NCI-H1930 (cell line): ENCODE measurements around the gene MRPL51.

Source experiments
- DNase-seq, 2 experiments: peaks; one replicate each; lab custom pipeline; 2025; lab: John Stamatoyannopoulos, UW

Gene MRPL51

DNA sequence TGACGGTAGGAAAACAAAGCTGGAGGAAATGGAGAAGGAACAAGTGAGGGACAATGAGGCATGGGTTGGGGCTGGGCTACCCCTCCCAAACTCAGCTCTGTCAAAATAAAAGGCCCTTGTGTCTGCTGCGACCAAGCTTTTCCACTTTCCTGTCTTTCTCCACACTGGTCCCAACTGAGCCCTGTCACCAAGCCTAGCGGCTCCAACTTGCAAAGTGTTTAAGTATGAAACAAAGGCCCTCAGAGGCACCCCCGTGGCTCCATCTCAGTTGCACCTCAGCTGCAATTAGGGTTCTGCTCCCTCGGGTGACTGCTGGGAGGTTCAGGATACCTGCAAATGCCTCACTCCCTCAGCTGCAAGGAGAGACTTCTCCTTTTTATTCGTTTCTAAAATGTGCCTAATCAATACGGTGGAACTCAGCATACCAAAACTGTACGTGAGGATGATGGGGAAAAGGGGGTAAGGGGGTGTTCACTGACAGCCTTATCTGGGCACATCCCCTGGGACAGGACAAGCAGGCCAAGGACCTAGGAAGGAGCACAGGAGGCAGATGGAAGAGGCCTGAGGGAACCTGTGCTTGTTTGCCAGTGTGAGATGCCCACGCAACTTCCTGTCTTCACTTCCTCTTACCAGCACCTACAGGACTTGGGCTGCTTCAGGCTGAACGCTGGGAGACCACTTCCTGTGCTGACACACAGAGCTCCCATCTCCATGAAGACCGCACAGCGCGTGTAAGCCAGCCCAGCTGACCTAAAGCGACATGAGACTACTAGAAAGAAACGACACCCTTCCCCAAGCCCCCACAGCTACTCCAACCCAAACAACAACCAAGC lies 31.4 kb downstream of the MRPL51 start:
- DNase-seq, result no peak

DNA sequence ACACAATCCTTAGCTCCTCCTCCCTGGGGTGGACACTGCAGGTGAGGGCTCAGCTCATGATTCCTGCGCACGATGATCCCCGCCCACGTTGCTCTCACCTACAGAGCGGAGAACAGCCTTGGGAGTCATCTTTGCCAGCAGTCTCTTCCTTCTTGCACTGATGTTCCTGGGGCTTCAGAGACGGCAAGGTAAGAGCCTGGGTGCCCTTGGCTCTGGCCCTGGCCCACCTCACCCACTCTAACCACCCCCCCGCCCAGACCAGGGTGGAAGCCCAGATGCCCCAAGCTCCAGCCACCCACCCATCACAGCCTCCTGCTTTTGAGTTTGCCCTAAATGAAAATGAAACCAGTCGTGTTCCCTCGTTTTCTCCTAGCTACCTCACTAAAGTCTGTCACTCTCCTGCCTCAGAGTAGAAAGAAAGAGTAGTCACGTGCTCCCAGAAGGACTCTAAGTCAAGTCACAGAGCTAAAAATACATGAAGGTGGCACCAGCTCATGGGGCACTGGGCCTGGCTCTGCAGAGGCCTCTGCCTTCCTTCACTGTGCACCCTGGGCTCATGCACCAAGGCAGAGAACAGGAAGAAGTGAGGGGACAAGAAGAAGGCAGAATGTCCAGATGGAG lies 32.2 kb downstream of the MRPL51 start:
- DNase-seq, result no peak

DNA sequence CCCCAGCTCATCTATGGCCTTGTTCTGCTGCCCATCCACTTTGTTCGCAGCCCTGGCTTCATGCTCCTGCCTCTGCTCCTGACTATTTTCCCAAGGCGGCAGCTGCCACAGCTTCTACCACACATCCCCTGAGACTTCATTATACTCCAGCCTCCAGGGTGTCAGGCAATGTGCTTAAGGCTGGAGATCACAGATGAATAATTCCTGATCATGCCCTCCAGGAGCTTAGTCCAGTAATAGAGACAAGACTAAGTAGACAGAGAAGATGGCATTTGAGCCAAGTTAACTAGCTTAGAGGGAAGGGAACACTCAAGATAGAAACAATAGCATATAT lies 34.1 kb downstream of the MRPL51 start:
- DNase-seq, result no peak

DNA sequence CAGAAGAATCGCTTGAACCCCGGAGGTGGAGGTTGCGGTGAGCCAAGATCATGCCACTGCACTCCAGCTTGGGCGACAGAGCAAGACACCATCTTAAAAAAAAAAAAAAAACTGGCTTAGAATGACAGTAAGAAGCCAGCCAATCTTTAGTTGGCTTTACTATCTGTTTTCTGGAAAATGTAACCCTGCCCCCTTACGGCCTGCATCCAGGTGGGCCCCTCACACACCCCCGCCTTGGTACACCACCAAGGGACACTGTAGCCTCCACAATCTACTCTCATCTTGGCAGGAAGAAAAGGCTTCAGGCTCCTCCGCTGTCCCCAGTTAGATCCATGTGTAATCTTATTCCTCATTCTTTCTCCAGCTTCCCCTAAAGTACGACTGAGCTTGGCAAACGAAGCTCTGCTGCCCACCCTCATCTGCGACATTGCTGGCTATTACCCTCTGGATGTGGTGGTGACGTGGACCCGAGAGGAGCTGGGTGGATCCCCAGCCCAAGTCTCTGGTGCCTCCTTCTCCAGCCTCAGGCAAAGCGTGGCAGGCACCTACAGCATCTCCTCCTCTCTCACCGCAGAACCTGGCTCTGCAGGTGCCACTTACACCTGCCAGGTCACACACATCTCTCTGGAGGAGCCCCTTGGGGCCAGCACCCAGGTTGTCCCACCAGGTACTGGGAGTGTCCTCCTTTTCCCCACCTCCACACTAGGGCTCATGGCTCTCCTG lies 34.6 kb downstream of the MRPL51 start:
- DNase-seq, result no peak

DNA sequence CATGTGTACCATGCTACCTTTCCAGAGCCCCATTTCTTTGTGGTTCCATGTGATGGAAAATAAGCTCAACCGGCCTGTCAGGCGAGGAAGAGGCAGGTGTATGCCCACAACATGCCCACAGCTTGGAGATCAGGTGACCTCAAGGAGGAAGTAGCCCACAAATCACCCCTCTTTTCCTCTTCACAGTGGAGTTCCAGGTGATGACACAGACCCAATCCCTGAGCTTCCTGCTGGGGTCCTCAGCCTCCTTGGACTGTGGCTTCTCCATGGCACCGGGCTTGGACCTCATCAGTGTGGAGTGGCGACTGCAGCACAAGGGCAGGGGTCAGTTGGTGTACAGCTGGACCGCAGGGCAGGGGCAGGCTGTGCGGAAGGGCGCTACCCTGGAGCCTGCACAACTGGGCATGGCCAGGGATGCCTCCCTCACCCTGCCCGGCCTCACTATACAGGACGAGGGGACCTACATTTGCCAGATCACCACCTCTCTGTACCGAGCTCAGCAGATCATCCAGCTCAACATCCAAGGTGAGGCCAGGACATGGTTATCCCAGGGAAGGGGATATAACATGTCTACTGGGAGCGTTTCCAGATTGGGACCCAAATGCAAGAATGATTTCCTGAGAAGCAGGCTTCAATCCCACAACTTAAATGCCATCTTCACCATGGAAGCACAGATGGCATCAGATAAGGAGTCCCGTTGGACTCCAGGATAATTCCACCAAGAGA lies 35.7 kb downstream of the MRPL51 start:
- no peak for DNase-seq

DNA sequence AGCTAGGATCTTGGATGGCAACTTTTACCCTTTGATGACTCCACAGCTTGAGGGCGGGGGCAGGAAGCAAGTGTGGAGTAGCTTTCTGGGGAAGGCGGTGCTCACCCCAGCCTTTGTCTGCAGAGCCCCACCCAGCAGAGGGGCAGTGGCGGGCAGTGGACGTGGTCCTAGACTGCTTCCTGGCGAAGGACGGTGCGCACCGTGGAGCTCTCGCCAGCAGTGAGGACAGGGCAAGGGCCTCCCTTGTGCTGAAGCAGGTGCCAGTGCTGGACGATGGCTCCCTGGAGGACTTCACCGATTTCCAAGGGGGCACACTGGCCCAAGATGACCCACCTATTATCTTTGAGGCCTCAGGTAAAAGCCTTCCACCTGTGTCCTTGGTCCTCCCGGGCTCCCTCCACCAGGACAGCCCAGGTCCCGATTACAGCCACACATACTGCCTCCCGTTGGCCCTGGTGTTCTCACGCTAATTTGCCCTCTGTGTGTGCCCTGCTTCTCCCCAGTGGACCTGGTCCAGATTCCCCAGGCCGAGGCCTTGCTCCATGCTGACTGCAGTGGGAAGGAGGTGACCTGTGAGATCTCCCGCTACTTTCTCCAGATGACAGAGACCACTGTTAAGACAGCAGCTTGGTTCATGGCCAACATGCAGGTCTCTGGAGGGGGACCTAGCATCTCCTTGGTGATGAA lies 40.0 kb downstream of the MRPL51 start:
- no peak for DNase-seq

DNA sequence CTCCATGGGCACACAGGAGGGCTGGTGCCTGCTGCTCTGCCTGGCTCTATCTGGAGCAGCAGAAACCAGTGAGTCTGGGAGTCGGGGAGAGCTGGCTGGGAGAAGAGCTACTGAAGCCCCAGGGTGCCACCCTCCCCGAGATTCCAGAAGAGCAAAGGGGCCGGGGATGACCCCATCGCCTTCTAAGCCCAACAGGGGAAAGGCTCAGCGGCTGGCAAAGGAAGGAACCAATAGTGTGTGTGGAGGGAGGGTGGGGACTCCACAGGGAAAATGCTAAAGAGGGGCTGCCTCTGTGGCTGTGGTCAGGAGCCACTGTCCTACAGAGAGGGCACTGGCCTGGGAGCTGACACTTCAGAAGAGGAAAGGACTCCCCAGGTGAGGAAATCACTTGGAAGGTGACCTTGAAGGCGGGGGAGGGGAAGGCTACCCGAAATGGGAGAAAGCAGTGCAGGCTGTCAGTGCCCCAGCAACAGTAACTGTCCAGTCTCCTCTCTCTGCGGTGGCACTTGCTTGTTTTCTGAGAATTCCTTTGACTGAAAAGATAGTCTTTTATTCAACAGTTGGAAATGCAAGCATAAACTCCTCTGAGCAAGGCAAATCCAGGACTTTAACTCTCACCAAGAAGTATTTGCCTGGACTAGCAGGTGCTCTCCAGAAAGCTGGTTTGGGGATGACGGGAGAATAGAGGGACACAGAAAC lies 40.7 kb downstream of the MRPL51 start:
- no peak for DNase-seq

DNA sequence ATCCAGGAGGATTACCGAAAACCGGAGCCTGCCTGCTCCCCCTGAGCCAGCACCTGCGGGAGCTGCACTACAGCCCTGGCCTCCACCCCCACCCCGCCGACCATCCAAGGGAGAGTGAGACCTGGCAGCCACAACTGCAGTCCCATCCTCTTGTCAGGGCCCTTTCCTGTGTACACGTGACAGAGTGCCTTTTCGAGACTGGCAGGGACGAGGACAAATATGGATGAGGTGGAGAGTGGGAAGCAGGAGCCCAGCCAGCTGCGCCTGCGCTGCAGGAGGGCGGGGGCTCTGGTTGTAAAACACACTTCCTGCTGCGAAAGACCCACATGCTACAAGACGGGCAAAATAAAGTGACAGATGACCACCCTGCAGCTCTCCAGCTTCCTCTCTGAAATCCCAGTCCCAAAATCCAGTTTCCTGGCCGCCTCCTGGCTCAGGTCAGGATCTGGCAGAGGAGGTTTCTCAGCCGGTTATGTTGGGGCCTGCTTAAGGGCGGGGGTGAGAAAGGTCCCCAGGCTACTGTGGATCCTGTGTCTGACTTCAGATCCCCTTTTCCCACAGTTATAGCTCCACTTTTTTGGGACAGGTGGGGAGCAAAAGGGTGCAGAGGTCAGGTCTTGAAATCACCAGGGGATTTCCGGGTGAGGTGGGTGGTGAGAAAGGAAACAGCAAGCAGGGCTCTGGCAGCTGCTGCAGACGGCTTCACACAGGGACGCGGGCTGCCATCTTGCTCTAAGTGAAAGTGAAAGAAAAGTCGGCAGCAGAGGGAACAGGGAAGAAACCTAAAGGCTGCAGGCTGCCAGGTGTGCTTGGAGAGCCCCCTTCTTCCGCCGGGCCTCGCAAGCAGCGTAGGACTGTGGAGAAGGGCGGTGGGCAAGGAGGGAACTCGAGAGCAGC lies 41.5 kb downstream of the MRPL51 start, which contains the start of gene TAPBPL:
TSS of gene TAPBPL (plus strand) at position 695 of the 897 bp plus-strand sequence. CDS start 207 bp downstream, outside the sequence.
- DNase-seq, result no peak

DNA sequence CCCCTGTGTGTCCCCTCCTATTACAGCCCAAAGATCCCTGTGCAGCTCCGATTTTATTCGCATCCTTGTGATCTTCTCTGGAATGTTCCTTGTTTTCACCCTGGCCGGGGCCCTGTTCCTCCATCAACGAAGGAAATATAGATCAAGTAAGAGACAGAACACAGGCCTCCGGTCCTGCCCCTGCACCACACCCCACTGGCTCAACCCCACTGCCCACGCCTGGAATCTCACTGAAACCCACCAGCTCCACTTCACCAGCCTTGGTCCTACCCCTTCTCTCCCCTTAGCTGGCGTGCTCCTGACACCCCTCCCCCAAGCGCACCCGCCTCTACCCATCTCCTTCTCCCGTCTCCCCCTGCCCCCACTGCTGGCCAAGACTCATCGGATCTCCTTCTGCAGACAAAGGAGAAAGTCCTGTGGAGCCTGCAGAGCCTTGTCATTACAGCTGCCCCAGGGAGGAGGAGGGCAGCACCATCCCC lies 42.2 kb downstream of the MRPL51 start:
- DNase-seq, result no peak

DNA sequence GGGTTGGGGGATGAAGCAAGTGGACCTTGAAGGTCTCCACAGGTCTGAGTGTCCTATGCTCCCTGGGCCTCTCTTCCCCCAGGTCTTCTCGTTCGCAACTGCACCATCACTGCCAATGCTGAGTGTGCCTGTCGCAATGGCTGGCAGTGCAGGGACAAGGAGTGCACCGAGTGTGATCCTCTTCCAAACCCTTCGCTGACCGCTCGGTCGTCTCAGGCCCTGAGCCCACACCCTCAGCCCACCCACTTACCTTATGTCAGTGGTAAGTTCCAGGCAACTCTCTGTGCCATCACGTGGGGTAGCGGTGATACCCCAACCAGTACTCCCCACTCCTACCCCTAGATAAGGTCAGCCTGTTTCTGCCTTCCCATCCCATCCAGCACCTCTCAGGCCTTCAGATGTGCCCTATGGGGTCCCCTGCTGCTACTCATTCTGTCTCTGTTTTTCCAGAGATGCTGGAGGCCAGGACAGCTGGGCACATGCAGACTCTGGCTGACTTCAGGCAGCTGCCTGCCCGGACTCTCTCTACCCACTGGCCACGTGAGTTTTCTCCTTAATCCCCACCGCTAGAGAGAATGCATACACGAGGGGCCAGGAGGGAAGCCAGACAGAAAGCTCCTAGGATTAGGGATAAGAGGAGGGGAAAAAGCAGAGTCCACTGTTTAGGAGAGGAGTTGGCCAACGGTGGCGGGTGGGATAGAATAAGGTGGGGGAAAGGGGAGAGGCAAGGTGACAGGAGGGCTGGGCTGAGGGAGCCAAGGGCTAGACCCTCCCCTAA lies 42.8 kb downstream of the MRPL51 start:
- DNase-seq, result no peak

DNA sequence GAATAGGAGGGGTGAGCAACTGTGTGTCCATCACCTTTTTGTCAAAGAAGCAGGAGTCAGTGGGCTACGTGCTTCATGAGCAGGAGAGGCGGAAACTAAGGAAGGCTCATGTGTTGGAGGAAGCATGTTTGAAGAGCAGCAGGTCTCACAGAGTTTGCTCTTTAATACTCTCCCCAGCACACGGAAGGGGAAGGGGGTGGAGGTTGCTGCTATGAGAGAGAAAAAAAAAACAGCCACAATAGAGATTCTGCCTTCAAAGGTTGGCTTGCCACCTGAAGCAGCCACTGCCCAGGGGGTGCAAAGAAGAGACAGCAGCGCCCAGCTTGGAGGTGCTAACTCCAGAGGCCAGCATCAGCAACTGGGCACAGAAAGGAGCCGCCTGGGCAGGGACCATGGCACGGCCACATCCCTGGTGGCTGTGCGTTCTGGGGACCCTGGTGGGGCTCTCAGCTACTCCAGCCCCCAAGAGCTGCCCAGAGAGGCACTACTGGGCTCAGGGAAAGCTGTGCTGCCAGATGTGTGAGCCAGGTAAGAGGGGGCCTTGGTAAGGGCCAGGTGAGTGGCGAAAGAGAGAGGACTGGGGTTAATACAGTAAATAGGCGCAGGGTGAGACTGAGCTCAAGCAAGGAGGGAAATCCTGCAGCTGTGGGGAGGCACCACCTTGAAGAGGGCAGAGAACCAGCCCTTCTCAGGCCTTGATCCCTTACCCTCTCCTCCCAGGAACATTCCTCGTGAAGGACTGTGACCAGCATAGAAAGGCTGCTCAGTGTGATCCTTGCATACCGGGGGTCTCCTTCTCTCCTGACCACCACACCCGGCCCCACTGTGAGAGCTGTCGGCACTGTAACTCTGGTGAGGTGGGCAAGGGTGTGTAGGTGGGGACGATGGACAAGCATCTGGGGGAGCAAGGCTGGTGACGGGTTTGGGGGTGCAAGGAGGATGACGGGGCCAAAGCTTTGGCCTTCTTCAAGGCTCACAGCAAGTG lies 48.1 kb downstream of the MRPL51 start, which contains the start of gene CD27:
TSS of gene CD27 (plus strand) at position 252 of the 985 bp plus-strand sequence. CDS start at position 393, 141 bp downstream.
- no peak for DNase-seq

DNA sequence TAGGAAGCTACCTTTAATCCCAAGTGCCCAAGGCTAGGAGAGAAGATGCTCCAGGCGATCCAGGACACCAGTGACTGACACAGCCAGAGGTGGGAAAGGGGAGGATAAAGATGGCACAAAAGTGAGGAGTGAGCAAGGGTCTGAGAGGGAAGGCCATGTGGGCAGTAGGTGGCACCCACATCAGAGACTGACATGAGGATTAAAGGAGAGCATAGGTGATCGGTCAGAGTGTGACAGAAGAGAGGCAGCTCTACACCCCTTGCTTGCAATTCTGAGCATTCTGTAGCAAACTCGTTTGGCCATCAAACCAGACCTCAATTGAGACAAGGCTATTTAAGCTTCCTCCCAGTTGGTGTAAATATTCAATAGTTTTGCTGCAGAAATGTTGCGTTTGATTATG lies 49.0 kb downstream of the MRPL51 start:
- DNase-seq, result no peak

DNA sequence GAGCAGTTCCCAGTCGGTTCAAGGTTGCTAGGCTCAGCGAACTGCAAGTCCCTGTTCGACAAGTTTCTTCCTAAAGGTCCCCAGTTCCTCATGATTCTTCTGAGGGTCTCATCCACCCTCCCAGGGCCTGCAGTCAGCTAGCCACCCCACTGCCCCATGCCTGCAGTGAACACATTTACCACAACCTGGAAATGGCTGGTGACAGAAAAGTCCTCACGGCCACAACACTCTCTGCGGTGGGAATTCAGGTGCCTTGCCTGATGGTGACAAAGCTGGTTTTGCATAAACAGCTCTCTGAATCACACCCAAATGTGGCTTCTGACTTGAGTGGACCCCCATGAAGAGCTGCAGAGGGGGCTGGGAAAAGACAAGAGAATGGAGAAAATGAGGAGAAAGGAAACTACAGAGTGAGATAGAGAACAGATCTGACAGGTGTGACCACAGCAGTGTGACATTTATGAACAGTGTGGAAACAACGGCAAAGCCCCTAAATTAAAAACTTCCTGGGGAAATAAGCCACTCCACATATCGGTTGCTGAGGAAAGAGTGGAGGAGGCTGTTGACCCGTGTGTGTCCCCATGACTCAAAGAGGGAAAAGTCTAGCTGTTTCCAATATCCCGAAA lies 49.6 kb downstream of the MRPL51 start:
- no peak for DNase-seq

DNA sequence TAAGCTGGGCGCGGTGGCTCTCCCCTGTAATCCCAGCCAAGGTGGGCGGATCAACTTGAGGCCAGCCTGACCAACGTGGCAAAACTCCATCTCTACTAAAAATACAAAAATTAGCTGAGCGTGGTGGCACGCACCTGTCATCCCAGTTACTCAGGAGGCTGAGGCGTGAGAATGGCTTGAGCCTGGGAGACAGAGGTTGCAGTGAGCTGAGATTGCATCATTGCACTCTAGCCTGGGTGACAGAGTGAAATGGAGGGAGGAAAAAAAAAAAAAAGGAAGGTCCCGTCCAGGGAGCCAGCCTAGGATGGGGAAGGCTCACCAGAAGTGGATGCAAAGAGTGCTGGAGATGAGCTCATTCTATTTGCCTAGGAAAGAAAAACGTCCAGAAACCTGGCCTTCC lies 50.2 kb downstream of the MRPL51 start:
- DNase-seq, result no peak
